CD4-positive, alpha-beta T cell treated with Interleukin-6 at 100 ng/mL for 8 hours (primary cell): ENCODE data around the gene ATP13A2.

Experiments used
- DNase-seq: peaks from one replicate; pipeline ENCODE4 v3.0.0-alpha.2; 2020; ENCODE audit warnings: mixed read lengths, low spot score

The ATP13A2 gene

GRCh38 chr1:17011439-17012307, at the start of gene ATP13A2:
Gene ATP13A2 (minus strand): TSS chr1:17011928. CDS start chr1:17011738, 190 bp downstream.
- DNase-seq = peak; percentile 86

GRCh38 chr1:17061486-17061885, 49.8 kb upstream of the ATP13A2 start:
- no peak for DNase-seq

DNA sequence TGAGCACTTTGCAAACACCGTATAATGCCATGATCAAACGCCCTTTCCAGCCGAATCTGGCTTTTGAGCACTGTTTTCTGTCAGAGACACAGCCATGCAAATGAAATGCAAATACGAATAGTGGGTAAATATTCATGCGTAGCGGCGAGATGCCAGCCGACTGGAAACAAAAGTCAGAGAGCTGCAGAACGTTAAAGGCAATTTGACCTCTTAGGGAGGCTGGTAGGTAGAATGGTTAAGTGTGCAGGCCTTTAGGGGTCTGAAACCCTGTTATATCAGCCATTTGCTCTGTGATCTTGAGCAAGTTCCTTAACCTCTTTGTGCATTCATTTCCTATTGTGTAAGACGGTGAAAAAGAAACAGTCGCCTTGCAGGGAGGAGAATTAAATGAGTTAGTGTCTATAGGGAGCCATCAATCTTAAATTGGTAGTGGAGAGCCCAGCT, 48.6 kb upstream of the ATP13A2 start:
- DNase-seq = no peak

DNA sequence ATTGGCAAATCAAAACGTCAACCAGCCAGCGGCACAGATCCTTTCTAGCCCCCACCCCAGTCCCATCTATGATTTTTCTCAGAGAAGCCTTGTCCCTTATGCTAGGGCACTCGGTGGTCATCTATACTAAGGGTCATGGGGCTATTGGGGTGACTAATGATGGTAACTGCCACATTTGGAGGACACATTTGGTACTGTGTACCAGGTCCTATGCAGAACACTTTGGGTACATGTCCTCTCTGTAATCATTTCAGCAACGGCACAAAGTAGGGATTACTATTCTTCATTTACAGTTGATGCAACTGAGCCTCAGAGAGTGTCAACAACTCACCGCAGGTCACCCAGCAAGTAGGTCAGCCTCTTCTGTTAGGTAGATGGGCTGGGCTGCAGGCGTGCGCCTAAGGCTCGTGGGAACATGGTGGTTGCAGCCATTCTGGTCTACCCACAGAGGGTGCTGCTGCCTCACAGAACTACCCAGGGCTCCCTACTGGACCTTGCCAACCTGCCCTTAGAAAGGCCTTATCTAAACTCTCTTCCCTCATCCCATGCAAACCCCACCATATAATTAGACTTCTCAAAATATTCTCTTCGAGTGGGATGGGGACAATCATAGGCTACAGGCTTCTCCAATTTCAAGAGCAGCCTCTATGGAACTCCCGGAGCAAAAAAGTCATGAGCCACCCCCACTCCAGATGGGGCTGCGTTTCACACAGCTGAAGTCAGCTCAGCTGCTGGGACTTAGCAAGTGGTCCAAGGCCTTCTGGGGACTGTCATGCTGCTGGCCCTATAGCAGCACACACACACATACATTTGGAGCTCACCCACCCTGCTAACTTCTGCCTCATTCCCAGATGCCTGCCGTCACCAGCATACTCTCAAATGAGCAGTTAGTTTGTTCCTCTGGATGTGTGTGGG, 47.9 kb upstream of the ATP13A2 start:
- DNase-seq = peak; percentile 22

- DNase-seq = no peak
These were observed 44.8 kb upstream of the ATP13A2 start for GRCh38 chr1:17056551-17056950.

DNA sequence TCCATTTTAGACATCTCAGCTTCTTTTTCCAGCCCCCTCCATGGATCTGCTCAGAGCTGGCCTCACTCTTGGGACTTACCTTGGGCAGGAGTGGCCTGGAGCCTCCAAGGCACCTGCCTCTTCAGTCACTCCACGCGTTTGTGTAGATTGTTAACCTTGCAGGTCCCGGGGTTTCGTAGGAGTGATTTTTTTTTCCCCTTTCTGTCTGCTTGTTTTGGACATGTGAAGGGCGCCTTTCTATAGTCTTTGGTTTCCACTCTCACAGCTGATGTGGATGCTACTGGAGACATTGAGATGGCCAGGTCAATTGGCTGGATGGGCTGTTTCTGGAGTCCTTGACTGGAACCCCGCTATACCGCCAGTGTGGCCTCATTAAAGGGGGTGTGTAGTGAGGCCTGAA, 44.1 kb upstream of the ATP13A2 start:
- no peak for DNase-seq

DNA sequence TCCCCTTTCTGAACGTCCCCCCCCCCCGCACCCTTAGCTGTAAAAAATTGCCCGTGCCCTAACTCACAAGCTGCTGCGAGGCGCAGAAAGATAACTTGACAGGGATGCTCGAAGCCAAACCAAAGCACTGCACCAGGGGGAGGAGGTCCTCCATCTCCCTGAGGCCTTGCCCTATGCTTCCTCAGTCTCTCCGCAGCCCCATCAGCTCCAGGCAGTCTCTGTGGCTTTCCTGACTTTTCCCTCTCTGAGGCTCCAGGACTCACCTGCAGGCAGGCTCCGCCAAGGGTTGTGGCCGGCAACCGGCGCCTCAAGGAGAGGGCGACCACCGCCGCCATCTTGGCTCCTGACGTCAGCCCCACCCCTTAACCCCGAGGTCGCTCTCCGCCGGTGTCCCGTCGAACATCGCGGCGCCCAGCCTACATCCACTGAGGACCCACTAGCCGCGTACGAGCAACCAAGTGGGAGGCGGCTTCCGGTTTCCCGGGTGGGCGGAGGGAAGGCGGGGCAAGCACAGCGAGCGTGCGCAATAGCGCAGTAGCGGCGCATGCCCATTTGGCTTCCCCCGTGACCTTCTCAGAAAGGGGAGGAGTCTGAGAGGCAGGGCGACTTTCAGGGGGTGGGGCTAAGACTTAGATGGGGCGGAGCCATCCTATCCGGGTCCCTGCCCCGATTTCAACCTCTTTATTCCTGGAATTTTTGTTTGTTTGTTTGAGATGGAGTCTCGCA, 42.1 kb upstream of the ATP13A2 start, which contains the start of gene SDHB:
TSS of gene SDHB (minus strand) at position 348 of the 726 bp plus-strand sequence. CDS start at position 335, 13 bp downstream.
- peak; percentile 98 for DNase-seq

GRCh38 chr1:17053086-17053684, 41.5 kb upstream of the ATP13A2 start:
- no peak for DNase-seq

DNA sequence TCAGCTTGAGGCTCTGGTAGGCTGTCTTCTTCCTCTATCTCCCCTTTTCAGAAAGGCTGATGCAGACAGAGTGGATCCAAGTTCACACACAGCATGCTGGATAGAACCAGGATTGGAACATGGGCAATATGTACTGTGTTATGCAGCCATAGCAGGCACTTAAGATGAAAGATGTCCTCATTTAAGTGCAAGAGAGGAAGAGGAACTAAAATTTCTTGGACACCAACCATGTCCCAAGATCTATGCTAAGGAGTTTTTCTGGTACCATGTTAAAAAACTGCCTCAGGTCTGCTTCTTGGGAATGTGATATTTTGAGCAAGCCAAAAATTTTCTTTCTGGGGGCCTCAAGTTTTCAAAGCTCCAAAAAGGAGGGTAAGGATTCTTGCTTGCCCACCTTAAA, 40.9 kb upstream of the ATP13A2 start:
- DNase-seq = no peak

DNA sequence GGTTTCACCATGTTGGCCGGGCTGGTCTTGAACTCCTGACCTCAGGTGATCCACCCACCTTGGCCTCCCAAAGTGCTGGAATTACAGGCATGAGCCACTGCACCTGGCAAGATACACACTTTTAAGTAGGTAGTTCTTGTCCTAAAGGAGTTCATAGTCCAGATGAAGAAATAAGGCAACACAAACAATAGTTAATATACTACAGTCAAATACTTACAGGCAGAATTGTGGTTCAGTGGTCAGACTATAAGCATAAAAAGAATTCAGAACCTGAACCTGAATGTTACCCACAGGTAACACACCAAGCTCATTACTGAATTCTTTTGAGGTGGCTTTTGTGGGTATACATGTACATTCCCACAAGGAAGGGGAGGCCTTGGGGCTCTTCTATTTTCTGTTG, 40.3 kb upstream of the ATP13A2 start:
- no peak for DNase-seq

DNA sequence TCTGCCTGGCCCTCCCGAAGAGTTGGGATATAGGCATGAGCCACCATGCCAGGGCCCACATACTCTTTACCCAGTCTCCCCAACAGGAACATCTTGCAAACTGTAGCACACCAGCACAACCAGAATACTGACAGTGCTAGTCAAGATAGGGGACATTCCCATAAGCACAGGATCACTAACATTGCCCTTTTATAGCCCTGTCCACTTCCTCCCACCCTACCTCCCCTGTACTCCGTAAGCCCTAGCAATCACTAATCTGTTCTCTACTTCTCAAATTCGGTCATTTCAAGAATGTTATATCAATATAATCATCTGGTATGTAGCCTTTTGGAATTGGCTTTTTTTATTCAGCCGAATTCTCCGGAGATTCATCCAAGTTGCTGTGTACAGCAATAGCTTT, 36.2 kb upstream of the ATP13A2 start:
- DNase-seq = no peak

GRCh38 chr1:17046334-17046657, 34.6 kb upstream of the ATP13A2 start:
- no peak for DNase-seq

- DNase-seq = peak; percentile 25
These were observed 34.1 kb upstream of the ATP13A2 start for GRCh38 chr1:17045634-17046333.

GRCh38 chr1:17045150-17045549, 33.4 kb upstream of the ATP13A2 start:
- no peak for DNase-seq

DNA sequence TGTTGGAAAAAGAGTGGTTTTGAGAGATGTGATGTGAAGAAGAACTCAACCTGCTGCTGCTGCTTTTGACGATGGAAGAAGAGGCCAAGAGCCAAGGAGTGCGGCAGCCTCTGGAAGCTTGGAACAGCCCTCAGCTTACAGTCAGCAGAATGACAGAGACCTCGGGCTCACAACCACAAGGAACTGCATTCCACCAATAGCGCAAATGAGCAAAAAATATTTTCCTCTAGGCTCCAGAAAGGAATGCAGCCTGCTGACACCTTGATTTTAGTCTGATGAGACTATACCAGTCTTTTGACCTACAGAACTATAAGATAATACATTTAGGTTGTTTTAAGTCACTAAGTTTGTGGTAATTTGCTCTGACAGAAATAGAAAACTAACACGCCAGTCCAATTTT, 31.9 kb upstream of the ATP13A2 start:
- no peak for DNase-seq

- no peak for DNase-seq
These were observed 28.4 kb upstream of the ATP13A2 start for GRCh38 chr1:17040135-17040534.

DNA sequence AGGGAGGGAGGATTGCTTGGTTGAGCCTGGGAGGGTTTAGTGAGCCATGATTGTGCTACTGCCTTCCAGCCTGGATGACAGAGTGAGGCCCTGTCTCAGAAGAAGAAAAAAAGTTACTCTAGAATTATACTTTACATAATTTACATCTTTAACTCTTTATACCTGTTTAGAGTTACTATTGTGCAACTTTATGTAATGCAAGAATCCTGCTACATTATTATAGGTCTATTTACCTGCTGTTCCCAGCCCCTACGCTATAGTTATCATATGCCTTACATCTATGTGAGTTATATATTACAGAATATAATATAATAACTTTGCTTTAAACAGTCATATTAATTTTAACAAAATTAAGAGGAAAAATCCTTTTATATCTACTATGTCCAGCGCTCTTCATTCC, 27.8 kb upstream of the ATP13A2 start:
- no peak for DNase-seq

DNA sequence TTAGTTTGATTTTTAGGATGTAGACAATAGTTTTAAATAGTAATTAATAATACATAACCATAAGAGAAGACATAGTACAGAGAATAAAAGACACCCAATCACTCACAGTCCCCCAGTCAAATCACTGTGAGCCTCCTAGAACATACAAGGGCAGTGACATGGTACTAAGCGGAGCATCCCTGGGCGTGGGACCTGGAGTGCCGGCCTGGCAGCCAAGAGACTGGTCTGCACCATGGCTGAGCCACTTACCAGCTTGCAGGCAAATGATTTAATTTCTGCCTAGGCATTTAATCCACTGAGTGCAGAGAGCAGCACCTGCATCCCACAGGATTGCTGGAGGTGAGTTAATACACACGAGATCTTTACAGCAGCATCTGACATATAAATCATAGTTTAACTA, 21.8 kb upstream of the ATP13A2 start:
- no peak for DNase-seq

DNA sequence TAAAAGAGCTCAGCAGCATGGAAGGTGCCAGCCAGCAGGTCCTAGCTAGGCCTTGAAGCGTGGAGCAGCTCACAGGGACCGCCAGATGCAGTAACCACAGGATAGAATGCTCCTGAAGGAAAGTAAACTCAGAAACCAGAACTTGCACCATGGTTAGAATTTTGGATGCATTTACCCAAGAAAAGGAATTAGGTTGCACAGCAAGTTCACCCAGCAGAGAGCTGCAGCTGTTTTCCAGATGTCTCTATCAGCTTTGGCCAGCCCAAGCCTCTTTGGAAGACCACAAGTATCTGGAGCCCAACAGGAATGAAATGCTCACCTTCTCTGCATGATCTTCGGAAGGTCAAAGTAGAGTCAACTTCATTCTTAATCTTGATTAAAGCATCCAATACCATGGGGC, 21.0 kb upstream of the ATP13A2 start:
- DNase-seq = no peak

- DNase-seq = no peak
These were observed 19.7 kb upstream of the ATP13A2 start for GRCh38 chr1:17031436-17031835.

GRCh38 chr1:17030206-17030605, 18.5 kb upstream of the ATP13A2 start:
- DNase-seq = no peak
